Parathyroid adenoma (tissue), 2 donors: ENCODE data around the gene RAI14.

ENCODE experiments used
- H2AFZ ChIP-seq: fragments of 300-600 bp; sonication (generic); one replicate; pipeline ENCODE4 v1.7.0; 2017; ENCODE audit warnings: antibody characterized with exemption, mild to moderate bottlenecking
- H3K27ac ChIP-seq: fragments of 300-600 bp; sonication (generic); one replicate; pipeline ENCODE4 v1.7.0; 2017
- H3K27me3 ChIP-seq: fragments of 300-600 bp; sonication (generic); one replicate; pipeline ENCODE4 v1.7.0; 2017; ENCODE audit warnings: low read length; ENCODE audit not compliant: control insufficient read depth, insufficient read depth
- H3K36me3 ChIP-seq: fragments of 300-600 bp; sonication (generic); one replicate; pipeline ENCODE4 v1.7.0; 2017; ENCODE audit warnings: low read length; ENCODE audit not compliant: control insufficient read depth, insufficient read depth
- H3K4me1 ChIP-seq: fragments of 300-600 bp; sonication (generic); one replicate; pipeline ENCODE4 v1.7.0; 2017; ENCODE audit warnings: control low read depth
- H3K4me2 ChIP-seq: fragments of 300-600 bp; sonication (generic); one replicate; pipeline ENCODE4 v1.7.0; 2017; ENCODE audit warnings: low read length
- H3K4me3 ChIP-seq: fragments of 300-600 bp; sonication (generic); one replicate; pipeline ENCODE4 v1.7.0; 2017; ENCODE audit warnings: low read depth, low read length
- H3K79me2 ChIP-seq: fragments of 300-600 bp; sonication (generic); one replicate; pipeline ENCODE4 v1.7.0; 2017; ENCODE audit warnings: control low read depth
- H3K9ac ChIP-seq: fragments of 300-600 bp; sonication (generic); one replicate; pipeline ENCODE4 v1.7.0; 2017; ENCODE audit warnings: mild to moderate bottlenecking
- H3K9me3 ChIP-seq: fragments of 300-600 bp; sonication (generic); one replicate; pipeline ENCODE4 v1.7.0; 2017; ENCODE audit warnings: low read length; ENCODE audit not compliant: control insufficient read depth
- TF ChIP-seq, protein P1 (sequence below): fragments of 300-600 bp; sonication (generic); IDR thresholded peaks from one replicate; pipeline ENCODE4 v1.7.0; 2017; ENCODE audit warnings: antibody characterized with exemption, mild to moderate bottlenecking
- donor health status: primary hyperparathyroidism.

Gene RAI14

DNA sequence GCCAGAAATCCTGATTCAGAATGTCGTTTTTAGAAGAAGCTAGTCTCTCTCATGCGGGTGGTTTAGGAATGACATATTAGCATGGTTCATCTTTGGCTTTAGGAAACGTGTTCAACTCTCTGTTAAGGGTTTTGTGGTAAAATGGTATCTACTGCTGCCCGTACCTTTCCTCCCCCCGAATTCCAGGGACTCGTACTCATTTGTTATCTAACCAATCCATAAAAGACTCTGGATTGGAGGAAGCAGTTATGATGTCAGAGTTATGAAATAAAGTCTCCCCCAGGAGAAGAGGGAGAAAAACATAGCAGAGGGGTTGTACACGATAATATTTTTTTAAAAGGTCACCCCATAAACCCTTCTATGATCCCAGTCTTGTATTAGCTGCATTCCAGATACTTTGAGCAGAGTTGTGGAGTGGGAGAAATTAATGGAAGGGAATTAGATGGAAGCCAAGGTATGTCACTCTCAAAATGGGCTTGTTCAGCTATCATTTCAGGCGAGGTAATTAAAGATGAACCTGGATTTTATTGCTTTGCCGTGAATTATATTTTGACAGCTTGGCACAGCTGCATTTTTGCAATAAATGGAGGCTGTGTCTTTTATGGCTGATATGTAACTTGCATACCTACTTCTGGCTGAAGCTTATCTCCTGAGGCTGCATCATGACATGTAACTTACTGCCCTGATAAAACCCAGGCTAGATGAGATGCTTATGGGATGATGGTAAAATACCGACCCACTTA, 31.3 kb downstream of the RAI14 start:
- no peak overlapping the region for H3K27ac ChIP-seq

DNA sequence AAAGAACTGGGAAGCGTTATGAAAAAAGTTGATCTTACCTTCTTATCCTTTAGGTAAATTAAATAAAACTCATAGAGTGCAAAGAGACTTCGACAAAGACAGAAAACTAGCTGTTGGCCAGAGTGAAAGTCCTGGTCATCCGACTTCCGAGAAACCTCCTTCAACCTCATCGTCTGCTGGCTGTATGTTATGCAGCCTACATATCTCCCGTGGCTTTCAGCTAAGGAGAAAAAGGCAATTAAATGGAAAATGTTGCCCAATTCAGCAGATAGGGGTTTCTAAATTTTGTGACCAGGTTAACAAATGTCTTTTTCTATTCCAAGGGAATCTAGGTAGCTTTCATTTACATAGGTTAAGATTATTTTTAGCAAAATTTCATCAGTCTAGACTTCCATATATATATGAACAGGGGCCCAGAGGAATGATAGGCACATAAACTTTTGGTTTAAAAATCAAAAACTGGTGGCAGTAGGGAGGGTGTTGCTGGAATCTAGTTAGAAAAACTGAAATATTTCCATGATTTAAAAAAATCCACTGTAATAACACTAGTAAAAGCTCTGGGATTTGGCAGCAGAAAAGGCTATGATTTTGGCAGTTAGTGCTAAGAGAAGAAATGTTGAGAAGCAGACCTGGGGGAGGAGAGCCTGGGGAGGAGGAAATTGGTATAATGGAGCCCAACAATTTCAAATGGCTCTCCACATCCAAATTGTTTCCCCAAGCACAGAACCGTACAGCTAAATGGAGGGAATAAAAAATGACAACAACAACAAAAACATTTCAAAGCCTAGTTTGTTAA, 32.1 kb downstream of the RAI14 start:
- H3K9me3 ChIP-seq = no peaks in the 10 kb centered on the region
- TF ChIP-seq, protein P1, sequence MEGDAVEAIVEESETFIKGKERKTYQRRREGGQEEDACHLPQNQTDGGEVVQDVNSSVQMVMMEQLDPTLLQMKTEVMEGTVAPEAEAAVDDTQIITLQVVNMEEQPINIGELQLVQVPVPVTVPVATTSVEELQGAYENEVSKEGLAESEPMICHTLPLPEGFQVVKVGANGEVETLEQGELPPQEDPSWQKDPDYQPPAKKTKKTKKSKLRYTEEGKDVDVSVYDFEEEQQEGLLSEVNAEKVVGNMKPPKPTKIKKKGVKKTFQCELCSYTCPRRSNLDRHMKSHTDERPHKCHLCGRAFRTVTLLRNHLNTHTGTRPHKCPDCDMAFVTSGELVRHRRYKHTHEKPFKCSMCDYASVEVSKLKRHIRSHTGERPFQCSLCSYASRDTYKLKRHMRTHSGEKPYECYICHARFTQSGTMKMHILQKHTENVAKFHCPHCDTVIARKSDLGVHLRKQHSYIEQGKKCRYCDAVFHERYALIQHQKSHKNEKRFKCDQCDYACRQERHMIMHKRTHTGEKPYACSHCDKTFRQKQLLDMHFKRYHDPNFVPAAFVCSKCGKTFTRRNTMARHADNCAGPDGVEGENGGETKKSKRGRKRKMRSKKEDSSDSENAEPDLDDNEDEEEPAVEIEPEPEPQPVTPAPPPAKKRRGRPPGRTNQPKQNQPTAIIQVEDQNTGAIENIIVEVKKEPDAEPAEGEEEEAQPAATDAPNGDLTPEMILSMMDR = no peak
- H3K4me1 ChIP-seq = peaks cover 2% of the 10 kb centered on the region
- H2AFZ ChIP-seq = no peak overlapping the region
- H3K27ac ChIP-seq = no peak overlapping the region
- H3K79me2 ChIP-seq = peaks cover 10% of the 10 kb centered on the region
- no peak overlapping the region for H3K9ac ChIP-seq
- no peaks in the 10 kb centered on the region for H3K27me3 ChIP-seq
- H3K4me3 ChIP-seq = no peak overlapping the region
- H3K4me2 ChIP-seq = no peak overlapping the region
- no peaks in the 10 kb centered on the region for H3K36me3 ChIP-seq

More for the DNA sequence above, 31.3 kb downstream of the RAI14 start:
- Histone ChIP-seq H3K9ac (no peak overlapping the region), H3K4me2 (no peak overlapping the region), H3K4me1 (peaks cover 8% of the 10 kb centered on the region), H3K36me3 (no peaks in the 10 kb centered on the region), H3K79me2 (peaks cover 10% of the 10 kb centered on the region), H3K4me3 (no peak overlapping the region), H3K9me3 (no peaks in the 10 kb centered on the region), H2AFZ (no peak overlapping the region), H3K27me3 (no peaks in the 10 kb centered on the region)
- TF ChIP-seq, protein P1 = no peak

DNA sequence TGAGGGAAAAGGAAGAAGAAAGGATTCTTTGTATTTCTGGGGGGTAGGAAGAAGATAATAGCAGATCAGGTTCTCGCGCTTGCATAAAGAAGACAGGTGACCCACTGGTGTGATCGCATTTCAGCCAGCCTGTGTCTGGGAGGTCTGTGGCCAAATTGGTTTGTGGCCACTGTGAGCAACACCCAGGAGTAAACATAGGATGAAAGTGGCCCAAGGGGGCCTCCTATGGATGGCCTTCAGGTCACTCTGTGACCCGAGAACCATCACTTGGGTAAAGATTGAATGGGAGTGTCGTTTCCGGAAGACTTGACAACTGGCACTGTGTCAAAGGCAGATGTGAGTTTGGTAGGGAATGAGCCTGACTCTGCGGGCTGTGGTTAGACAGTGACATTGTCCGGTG, 34.2 kb downstream of the RAI14 start:
- Histone ChIP-seq H3K4me1 (no peaks in the 10 kb centered on the region), H3K36me3 (no peaks in the 10 kb centered on the region), H2AFZ (no peak overlapping the region), H3K4me2 (no peak overlapping the region), H3K9ac (no peak overlapping the region), H3K9me3 (no peaks in the 10 kb centered on the region), H3K27me3 (no peaks in the 10 kb centered on the region), H3K79me2 (peaks cover 5% of the 10 kb centered on the region), H3K4me3 (no peak overlapping the region), H3K27ac (no peak overlapping the region)
- TF ChIP-seq, protein P1 = no peak

GRCh38 chr5:34690898-34691297, 34.8 kb downstream of the RAI14 start:
- TF ChIP-seq, protein P1 = no peak
- Histone ChIP-seq H3K4me3 (no peak overlapping the region), H3K27me3 (no peaks in the 10 kb centered on the region), H3K27ac (no peak overlapping the region), H3K79me2 (peaks cover 5% of the 10 kb centered on the region), H3K4me1 (no peaks in the 10 kb centered on the region), H3K36me3 (no peaks in the 10 kb centered on the region), H3K9ac (no peak overlapping the region), H3K9me3 (no peaks in the 10 kb centered on the region), H2AFZ (no peak overlapping the region), H3K4me2 (no peak overlapping the region)
